Measurements from ENCODE around the gene TSHB.

Gene TSHB

GRCh38 chr1:115063228-115063901, 33.7 kb downstream of the TSHB start:
- Histone ChIP-seq H3K4me3 (replicated peaks; ENCODE audit: insufficient read depth, low read length) (no peak overlapping the region), H3K27me3 (ENCODE audit: insufficient read depth, poor library complexity, severe bottlenecking) (no peaks in the 10 kb centered on the region), H3K27ac (replicated peaks) (peak overlapping the region; percentile 88)
- no peak for DNase-seq (ENCODE audit: low read depth in 1 of 2, low spot score in 1 of 2)
- TF ChIP-seq CTCF (IDR thresholded peaks at IDR 0.05; ENCODE audit: insufficient read depth, low read length) (no peak), SPI1 (IDR thresholded peaks at IDR 0.05; ENCODE audit: borderline replicate concordance, low read depth) (no peak), REST (IDR thresholded peaks at IDR 0.05; ENCODE audit: insufficient replicate concordance, low read depth) (no peak), GABPA (IDR thresholded peaks at IDR 0.05; ENCODE audit: low read depth) (no peak), POLR2AphosphoS5 (IDR thresholded peaks at IDR 0.05; ENCODE audit: low read depth) (no peak)

- no peak overlapping the region for H3K27ac ChIP-seq (replicated peaks)
- no peak overlapping the region for H3K4me3 ChIP-seq (replicated peaks; ENCODE audit: insufficient read depth, low read length)
- DNase-seq (ENCODE audit: low read depth in 1 of 2, low spot score in 1 of 2) = no peak
- no peaks in the 10 kb centered on the region for H3K27me3 ChIP-seq (ENCODE audit: insufficient read depth, poor library complexity, severe bottlenecking)
- no peak for TF ChIP-seq POLR2AphosphoS5 (IDR thresholded peaks at IDR 0.05; ENCODE audit: low read depth)
- TF ChIP-seq CTCF (IDR thresholded peaks at IDR 0.05; ENCODE audit: insufficient read depth, low read length) = no peak
- no peak for TF ChIP-seq GABPA (IDR thresholded peaks at IDR 0.05; ENCODE audit: low read depth)
- TF ChIP-seq REST (IDR thresholded peaks at IDR 0.05; ENCODE audit: insufficient replicate concordance, low read depth) = no peak
- no peak for TF ChIP-seq SPI1 (IDR thresholded peaks at IDR 0.05; ENCODE audit: borderline replicate concordance, low read depth)
Measured at GRCh38 chr1:115064461-115064860, 34.8 kb downstream of the TSHB start.

DNA sequence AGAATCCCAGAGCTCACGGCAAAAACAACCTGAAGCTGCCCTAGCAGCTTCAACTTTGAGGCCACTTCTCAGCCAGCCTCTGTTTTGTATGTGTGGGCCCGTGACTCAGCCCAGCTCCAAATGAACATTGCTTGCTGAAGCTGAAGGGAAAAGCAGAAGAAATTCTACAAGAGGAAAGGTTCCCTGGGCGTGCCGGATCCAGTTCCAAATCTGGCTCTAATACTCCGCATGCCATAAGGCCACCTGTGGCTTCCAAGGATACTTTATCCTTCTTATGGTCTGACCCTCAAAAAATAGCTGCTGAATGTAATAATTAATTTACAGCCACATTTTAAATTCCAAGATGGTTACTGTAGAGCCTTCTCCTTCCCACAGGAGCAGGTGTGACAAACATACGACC, 35.4 kb downstream of the TSHB start:
- TF ChIP-seq POLR2AphosphoS5 (IDR thresholded peaks at IDR 0.05; ENCODE audit: low read depth) = no peak
- TF ChIP-seq REST (IDR thresholded peaks at IDR 0.05; ENCODE audit: insufficient replicate concordance, low read depth) = no peak
- no peak for TF ChIP-seq GABPA (IDR thresholded peaks at IDR 0.05; ENCODE audit: low read depth)
- no peak for TF ChIP-seq SPI1 (IDR thresholded peaks at IDR 0.05; ENCODE audit: borderline replicate concordance, low read depth)
- TF ChIP-seq CTCF (IDR thresholded peaks at IDR 0.05; ENCODE audit: insufficient read depth, low read length) = no peak

More for the DNA sequence above, 35.4 kb downstream of the TSHB start:
- Histone ChIP-seq H3K27me3 (ENCODE audit: insufficient read depth, poor library complexity, severe bottlenecking) (no peaks in the 10 kb centered on the region), H3K27ac (replicated peaks) (no peak overlapping the region), H3K4me3 (replicated peaks; ENCODE audit: insufficient read depth, low read length) (no peak overlapping the region)
- no peak for DNase-seq (ENCODE audit: low read depth in 1 of 2, low spot score in 1 of 2)
